HG02798 (cell line): ENCODE measurements around the gene ZFYVE28.
"Not testable (repeated sequence)": the region's sequence is repeated elsewhere in the genome, so short reads cannot be mapped to it uniquely, and the experiment has no call there.

Experiments
- ATAC-seq: cut with Tn5 transposase; IDR thresholded peaks from one replicate; pipeline ENCODE4 v1.9.1; 2021; ENCODE audit warnings: mild to moderate bottlenecking; ENCODE audit not compliant: unreplicated experiment, poor library complexity

ZFYVE28 gene

GRCh38 chr4:2394528-2394927, 23.9 kb downstream of the ZFYVE28 start:
- no peak for ATAC-seq

GRCh38 chr4:2393353-2394270, 24.8 kb downstream of the ZFYVE28 start:
- peak; percentile 77 for ATAC-seq

- ATAC-seq = no peak
Observed at GRCh38 chr4:2390784-2391421, 27.5 kb downstream of the ZFYVE28 start.

- no peak for ATAC-seq
Observed at GRCh38 chr4:2390146-2390545, 28.3 kb downstream of the ZFYVE28 start.

- no peak for ATAC-seq
Observed at GRCh38 chr4:2389691-2390090, 28.8 kb downstream of the ZFYVE28 start.

- ATAC-seq = no peak
Observed at GRCh38 chr4:2388429-2389182, 29.8 kb downstream of the ZFYVE28 start.

GRCh38 chr4:2387829-2388228, 30.6 kb downstream of the ZFYVE28 start:
- no peak for ATAC-seq

- no peak for ATAC-seq
Observed at GRCh38 chr4:2387218-2387617, 31.2 kb downstream of the ZFYVE28 start.

GRCh38 chr4:2386717-2387116, 31.7 kb downstream of the ZFYVE28 start:
- ATAC-seq = no peak

- no peak for ATAC-seq
Observed at GRCh38 chr4:2385516-2385915, 32.9 kb downstream of the ZFYVE28 start.

GRCh38 chr4:2384245-2384644, 34.2 kb downstream of the ZFYVE28 start:
- ATAC-seq = no peak

GRCh38 chr4:2383760-2384159, 34.7 kb downstream of the ZFYVE28 start:
- ATAC-seq = no peak

- not testable (repeated sequence) for ATAC-seq
Observed at GRCh38 chr4:2383220-2383631, 35.2 kb downstream of the ZFYVE28 start.

GRCh38 chr4:2382769-2383202, 35.7 kb downstream of the ZFYVE28 start:
- ATAC-seq = not testable (repeated sequence)

- ATAC-seq = not testable (repeated sequence)
Observed at GRCh38 chr4:2380589-2380988, 37.9 kb downstream of the ZFYVE28 start.

- no peak for ATAC-seq
Observed at GRCh38 chr4:2378898-2379297, 39.5 kb downstream of the ZFYVE28 start.

GRCh38 chr4:2378401-2378800, 40.0 kb downstream of the ZFYVE28 start:
- no peak for ATAC-seq

GRCh38 chr4:2377241-2377640, 41.2 kb downstream of the ZFYVE28 start:
- no peak for ATAC-seq

- no peak for ATAC-seq
Observed at GRCh38 chr4:2375427-2375826, 43.0 kb downstream of the ZFYVE28 start.

- no peak for ATAC-seq
Observed at GRCh38 chr4:2373532-2373931, 44.9 kb downstream of the ZFYVE28 start.
